H1 (cell line): ENCODE results near the gene LAMC3. TPM values are rescaled to one million over a fixed set of nuclear protein-coding genes. Genes with fewer than 3 reads are reported as not detected.

Experiments used
- CTCF ChIA-PET: fragments of 300-600 bp; sonication (Branson Sonifier 250); formaldehyde crosslinking; loops from one replicate; lab custom pipeline; 2021; ENCODE audit not compliant: partially characterized antibody; lab: Charles Lee
- POLR2A ChIA-PET: fragments of 300-600 bp; sonication (Branson Sonifier 250); formaldehyde crosslinking; loops from one replicate; lab custom pipeline; 2021; ENCODE audit warnings: inconsistent platforms; ENCODE audit not compliant: partially characterized antibody; lab: Charles Lee
- DNase-seq, 2 experiments: peaks; one replicate each; pipeline versions ENCODE4 v3.0.0 to v3.0.0-alpha.2; 2010 to 2022; ENCODE audit warnings: low spot score in 2 of 2, low read depth in 1 of 2, mixed read lengths in 1 of 2
- FAIRE-seq: peaks from 2 replicates; lab custom pipeline; 2011; peaks lifted over from hg19 to GRCh38; lab: Jason Lieb, UNC
- H2AFZ ChIP-seq: 2 replicates; pipeline ENCODE4 v1.8.1; 2012; ENCODE audit warnings: low read length, inconsistent platforms
- H2AK5ac ChIP-seq: 2 replicates; pipeline ENCODE4 v1.6.1; 2013; ENCODE audit warnings: low read depth, low read length
- H2BK120ac ChIP-seq: replicated peaks from 2 replicates; pipeline ENCODE3; 2013; ENCODE audit warnings: low read depth, low read length, inconsistent platforms
- H2BK12ac ChIP-seq: 2 replicates; pipeline ENCODE4 v1.6.1; 2013; ENCODE audit warnings: low read depth, low read length
- H2BK15ac ChIP-seq: 2 replicates; pipeline ENCODE4 v1.6.1; 2013; ENCODE audit warnings: low read length
- H2BK20ac ChIP-seq: 2 replicates; pipeline ENCODE4 v1.6.1; 2013; ENCODE audit warnings: low read length
- H2BK5ac ChIP-seq: 2 replicates; pipeline ENCODE4 v1.6.1; 2013; ENCODE audit warnings: low read depth, low read length
- H3K14ac ChIP-seq: 2 replicates; pipeline ENCODE4 v1.6.1; 2013; ENCODE audit warnings: inconsistent platforms; ENCODE audit not compliant: insufficient read length
- H3K18ac ChIP-seq: 2 replicates; pipeline ENCODE4 v1.6.1; 2013; ENCODE audit warnings: low read length; ENCODE audit errors: extremely low read depth
- H3K23ac ChIP-seq: 2 replicates; pipeline ENCODE4 v1.6.1; 2013; ENCODE audit warnings: inconsistent platforms; ENCODE audit not compliant: insufficient read length
- H3K23me2 ChIP-seq: 2 replicates; pipeline ENCODE4 v1.6.1; 2013; ENCODE audit warnings: low read depth, low read length
- H3K27ac ChIP-seq: 2 replicates; pipeline ENCODE4 v1.6.1; 2011; ENCODE audit warnings: low read depth, low read length, inconsistent platforms
- H3K27me3 ChIP-seq, 4 experiments: replicated peaks in 1 of 4; 1 replicate in 1 of 4; 2 replicates in 3 of 4; pipeline versions ENCODE4 v1.6.1 to v1.8.1; 2011 to 2013; ENCODE audit warnings: low read length in 3 of 4, mild to moderate bottlenecking in 3 of 4, inconsistent platforms in 2 of 4, mixed read lengths in 2 of 4, moderate library complexity in 1 of 4; ENCODE audit not compliant: control insufficient read depth in 3 of 4, insufficient read depth in 3 of 4; ENCODE audit errors: extremely low read depth in 1 of 4
- H3K36me3 ChIP-seq, 4 experiments: 2 replicates each; pipeline versions ENCODE4 v1.6.1 to v1.8.1; 2011 to 2013; ENCODE audit warnings: mild to moderate bottlenecking in 4 of 4, low read length in 3 of 4, moderate library complexity in 2 of 4, control low read depth in 1 of 4, inconsistent platforms in 1 of 4; ENCODE audit not compliant: insufficient read depth in 4 of 4, control insufficient read depth in 2 of 4
- H3K4ac ChIP-seq: replicated peaks from 2 replicates; pipeline ENCODE3; 2013; ENCODE audit warnings: low read length, low read depth, mixed read lengths, inconsistent platforms; ENCODE audit not compliant: insufficient read length
- H3K4me1 ChIP-seq, 4 experiments: replicated peaks in 1 of 4; 1 replicate in 1 of 4; 2 replicates in 3 of 4; pipeline versions ENCODE4 v1.6.1 to v1.8.1; 2011 to 2013; ENCODE audit warnings: low read length in 3 of 4, inconsistent platforms in 2 of 4, mixed read lengths in 1 of 4; ENCODE audit not compliant: insufficient read depth in 4 of 4, control insufficient read depth in 3 of 4
- H3K4me2 ChIP-seq, 2 experiments: 2 replicates each; pipeline versions ENCODE4 v1.6.1 to v1.8.1; 2011 to 2013; ENCODE audit warnings: low read depth in 2 of 2, low read length in 2 of 2, control low read depth in 1 of 2, inconsistent platforms in 1 of 2, mild to moderate bottlenecking in 1 of 2; ENCODE audit not compliant: insufficient read depth in 1 of 2
- H3K4me3 ChIP-seq, 4 experiments: fragments of 200-600, 300-600 bp in 1 of 4; sonication (generic), shearing (Covaris generic), sonication (Bioruptor Twin) in 1 of 4; 2 replicates each; pipeline versions ENCODE4 v1.5.1 to v1.8.1; 2011 to 2016; ENCODE audit warnings: low read length in 4 of 4, low read depth in 3 of 4, control low read depth in 2 of 4, inconsistent platforms in 2 of 4, mild to moderate bottlenecking in 2 of 4, mixed read lengths in 1 of 4, moderate library complexity in 1 of 4; ENCODE audit not compliant: insufficient read depth in 2 of 4; ENCODE audit errors: extremely low read depth in 1 of 4
- H3K56ac ChIP-seq: replicated peaks from 2 replicates; pipeline ENCODE3; 2013; ENCODE audit warnings: low read depth, mild to moderate bottlenecking, mixed read lengths, low read length, inconsistent platforms; ENCODE audit not compliant: insufficient read length
- H3K79me1 ChIP-seq: 2 replicates; pipeline ENCODE4 v1.6.1; 2013; ENCODE audit warnings: low read depth, low read length, control low read depth
- H3K79me2 ChIP-seq, 2 experiments: 2 replicates each; pipeline versions ENCODE4 v1.6.1 to v1.8.1; 2012 to 2013; ENCODE audit warnings: low read length in 2 of 2, mild to moderate bottlenecking in 2 of 2, inconsistent platforms in 1 of 2; ENCODE audit not compliant: insufficient read depth in 2 of 2, control insufficient read depth in 1 of 2
- H3K9ac ChIP-seq, 4 experiments: replicated peaks in 1 of 4; 1 replicate in 1 of 4; 2 replicates in 3 of 4; pipeline versions ENCODE4 v1.6.1 to v1.8.1; 2011 to 2013; ENCODE audit warnings: low read depth in 3 of 4, low read length in 3 of 4, control low read depth in 2 of 4, mild to moderate bottlenecking in 2 of 4, moderate library complexity in 2 of 4, inconsistent platforms in 1 of 4; ENCODE audit errors: extremely low read depth in 1 of 4
- H3K9me3 ChIP-seq, 2 experiments: 2 replicates each; pipeline versions ENCODE4 v1.6.1 to v1.8.1; 2012 to 2013; ENCODE audit warnings: mild to moderate bottlenecking in 2 of 2, moderate library complexity in 2 of 2, control low read depth in 1 of 2, inconsistent platforms in 1 of 2, low read depth in 1 of 2, low read length in 1 of 2, mixed read lengths in 1 of 2; ENCODE audit not compliant: insufficient read depth in 2 of 2
- H4K20me1 ChIP-seq, 2 experiments: replicated peaks in 1 of 2; 2 replicates each; pipeline versions ENCODE3 to v1.8.1; 2011 to 2013; ENCODE audit warnings: inconsistent platforms in 2 of 2, low read length in 2 of 2, mild to moderate bottlenecking in 1 of 2; ENCODE audit not compliant: insufficient read depth in 2 of 2, control insufficient read depth in 1 of 2
- H4K5ac ChIP-seq: 2 replicates; pipeline ENCODE4 v1.6.1; 2013; ENCODE audit warnings: low read length, low read depth, mixed read lengths, inconsistent platforms; ENCODE audit not compliant: insufficient read length
- H4K8ac ChIP-seq: 2 replicates; pipeline ENCODE4 v1.8.0; 2013; ENCODE audit warnings: mild to moderate bottlenecking, moderate library complexity, low read length, inconsistent platforms; ENCODE audit not compliant: insufficient read depth; ENCODE audit errors: extremely low read depth
- H4K91ac ChIP-seq: replicated peaks from 2 replicates; pipeline ENCODE3; 2013; ENCODE audit warnings: low read length, mixed read lengths, inconsistent platforms; ENCODE audit not compliant: insufficient read length
- CEBPB ChIP-seq: IDR thresholded peaks from 2 replicates; pipeline ENCODE4 v1.6.1; 2012; ENCODE audit warnings: low read depth, low read length
- E2F6 ChIP-seq: IDR thresholded peaks from 2 replicates; pipeline ENCODE4 v1.6.1; 2012; ENCODE audit warnings: inconsistent platforms
- EGR1 ChIP-seq: IDR thresholded peaks from 2 replicates; pipeline ENCODE4 v1.6.1; 2011; ENCODE audit warnings: low read depth, low read length, borderline replicate concordance
- RNF2 ChIP-seq: fragments of 200-900, 300-1000 bp; sonication (generic); IDR thresholded peaks from 2 replicates; pipeline ENCODE4 v1.7.1; 2016; ENCODE audit warnings: borderline replicate concordance, low read depth, mild to moderate bottlenecking, antibody characterized with exemption, low read length; ENCODE audit not compliant: poor library complexity, severe bottlenecking; ENCODE audit errors: missing control alignments
- SAP30 ChIP-seq: fragments of 300-600 bp; sonication (generic); IDR thresholded peaks from 2 replicates; pipeline ENCODE4 v1.7.1; 2012; ENCODE audit warnings: low read length, moderate library complexity, mild to moderate bottlenecking, inconsistent platforms; ENCODE audit not compliant: insufficient read depth, insufficient replicate concordance
- SRF ChIP-seq: IDR thresholded peaks from 2 replicates; pipeline ENCODE4 v1.6.1; 2011; ENCODE audit warnings: mild to moderate bottlenecking, low read depth, low read length, moderate library complexity
- WGBS, 2 experiments: shearing (Covaris generic) in 1 of 2; methylation state at CpG; one replicate each; pipeline versions ENCODE4 v1.1.6 to v1.1.7; 2013 to 2015; ENCODE audit warnings: low lambda C conversion rate in 2 of 2, mixed read lengths in 2 of 2, inconsistent platforms in 1 of 2, low coverage in 1 of 2, missing lambda C conversion rate in 1 of 2; ENCODE audit not compliant: insufficient replicate concordance in 2 of 2, insufficient coverage in 1 of 2, insufficient read length in 1 of 2; ENCODE audit errors: extremely low coverage in 1 of 2, missing lambda C conversion rate in 1 of 2; 5-methylcytosine and 5-hydroxymethylcytosine counted together
- polyA plus RNA-seq, 7 experiments: library from polyadenylated mRNA; depleted of rRNA in 3 of 7; stranded (reverse) in 5 of 7; unstranded in 2 of 7; fragments of >200 nt in 5 of 7; fragments of 200-250 nt in 2 of 7; gene quantifications; 1 replicate in 5 of 7; 2 replicates in 1 of 7; 4 replicates in 1 of 7; pipeline versions ENCODE4 v1.2.1 to v1.2.3, GENCODE V29; 2011 to 2013; ENCODE audit warnings: missing spikeins in 2 of 7, mixed read lengths in 2 of 7
- total RNA-seq: library from RNA; stranded (reverse); fragmentation: NEBNext Ultra II Directional; extraction: Animal tissue kit (Norgen Biotek cat#: 25700); gene quantifications from 2 replicates; pipeline ENCODE4 v1.2.1, GENCODE V29; 2021

The LAMC3 gene
- total and polyA plus RNA-seq, 2 of the 8 experiments (the other 6 are each of a cell fraction or from before 2014, with no cell fraction given) = 9.3 to 12.3 TPM

- Histone ChIP-seq H3K36me3 (no peaks in the 10 kb centered on the region), H2AFZ (no peak overlapping the region), H4K20me1 (peaks cover 0 to 3% of the 10 kb centered on the region in 2 experiments), H3K9ac (no peak overlapping the region), H2BK20ac (no peak overlapping the region), H3K27ac (no peak overlapping the region), H3K4me3 (no peak overlapping the region), H3K79me1 (no peaks in the 10 kb centered on the region), H3K4me2 (no peak overlapping the region), H3K23me2 (no peaks in the 10 kb centered on the region), H3K56ac (no peak overlapping the region), H3K27me3 (no peaks in the 10 kb centered on the region; a peak in 1 of 7 replicates), H3K9me3 (no peaks in the 10 kb centered on the region), H3K79me2 (no peaks in the 10 kb centered on the region), H4K91ac (no peak overlapping the region), H2AK5ac (no peak overlapping the region), H3K4ac (no peak overlapping the region), H3K23ac (no peak overlapping the region), H3K14ac (no peak overlapping the region), H2BK12ac (no peak overlapping the region), H4K8ac (no peak overlapping the region; the same call in 1 of the 2 replicates), H4K5ac (no peak overlapping the region), H2BK120ac (no peak overlapping the region), H2BK5ac (no peak overlapping the region), H3K4me1 (no peaks in the 10 kb centered on the region), H3K18ac (no peak overlapping the region), H2BK15ac (no peak overlapping the region)
- CTCF ChIA-PET = interaction anchor here (0.9 to 1.8 kb wide), 2 partner anchors 10 to 41 kb away, joined by 4 to 5 read pairs; no protein-coding TSS in a partner anchor
- TF ChIP-seq CEBPB (no peak), SAP30 (no peak), EGR1 (no peak), SRF (no peak), E2F6 (no peak), RNF2 (no peak)
- DNase-seq = no peak
- WGBS, 2 experiments = 78% methylated on average over 17 of the region's 19 CpGs; no CpG with 5 or more reads in 1 of the 2 experiments
- POLR2A ChIA-PET = interaction anchor here (0.6 to 1.4 kb wide), 5 partner anchors 9 to 1949 kb away, joined by 3 to 5 read pairs (median 3); partner anchors contain the start of gene NUP214
- FAIRE-seq = no peak
Measured at GRCh38 chr9:131087354-131087893, 78.5 kb downstream of the LAMC3 start.
